HepG2 (cell line): ENCODE data around the gene TMEM217.

Source experiments
- GABPA ChIP-seq, 2 experiments: IDR thresholded peaks; 2 replicates each; pipeline ENCODE4 v1.6.1; 2011 to 2016; ENCODE audit warnings: low read depth in 2 of 2, low read length in 1 of 2, missing biosample characterization in 1 of 2, missing genetic modification characterization in 1 of 2
- GABPB1 ChIP-seq: IDR thresholded peaks from 2 replicates; pipeline ENCODE4 v1.6.1; 2016; ENCODE audit warnings: mild to moderate bottlenecking, missing genetic modification reagents, moderate library complexity, missing compliant biosample characterization
- NCOA1 ChIP-seq: sonication (generic); formaldehyde crosslinking; IDR thresholded peaks from 2 replicates; pipeline ENCODE4 v1.9.0; 2021; ENCODE audit warnings: missing genetic modification reagents
- NR2C2 ChIP-seq: sonication (generic); formaldehyde crosslinking; IDR thresholded peaks from 2 replicates; pipeline ENCODE4 v1.4.0; 2020; ENCODE audit warnings: missing genetic modification reagents, mild to moderate bottlenecking, moderate library complexity, borderline replicate concordance
- TF ChIP-seq, protein P1 (sequence below): sonication (generic); formaldehyde crosslinking; IDR thresholded peaks from 2 replicates; pipeline ENCODE4 v1.5.0; 2020; ENCODE audit warnings: mild to moderate bottlenecking, missing genetic modification reagents, moderate library complexity
- TF ChIP-seq, protein P2 (sequence below): IDR thresholded peaks from 2 replicates; pipeline ENCODE4 v1.6.1; 2012; ENCODE audit warnings: inconsistent platforms

DNA sequence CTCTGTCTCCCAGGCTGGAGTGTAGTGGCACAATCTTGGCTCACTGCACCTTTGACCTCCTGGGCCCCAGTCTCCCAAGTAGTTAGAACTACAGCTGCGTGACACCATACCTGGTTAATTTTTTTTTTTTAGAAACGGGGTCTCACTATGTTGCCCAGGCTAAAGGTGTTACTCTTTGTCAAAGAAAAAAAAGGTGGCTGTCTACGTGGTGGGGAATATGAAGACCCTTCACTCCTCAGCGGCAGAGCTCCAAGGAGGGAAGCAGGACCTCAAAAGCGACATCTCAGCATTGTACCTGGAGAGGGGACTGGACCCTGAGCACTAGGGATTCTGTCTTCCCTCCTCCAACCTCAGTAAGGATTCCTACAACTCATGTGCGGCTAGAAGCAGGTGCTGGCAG is 16.8 kb downstream of the TMEM217 start:
- TF ChIP-seq NR2C2, result no peak
- TF ChIP-seq, protein P1, sequence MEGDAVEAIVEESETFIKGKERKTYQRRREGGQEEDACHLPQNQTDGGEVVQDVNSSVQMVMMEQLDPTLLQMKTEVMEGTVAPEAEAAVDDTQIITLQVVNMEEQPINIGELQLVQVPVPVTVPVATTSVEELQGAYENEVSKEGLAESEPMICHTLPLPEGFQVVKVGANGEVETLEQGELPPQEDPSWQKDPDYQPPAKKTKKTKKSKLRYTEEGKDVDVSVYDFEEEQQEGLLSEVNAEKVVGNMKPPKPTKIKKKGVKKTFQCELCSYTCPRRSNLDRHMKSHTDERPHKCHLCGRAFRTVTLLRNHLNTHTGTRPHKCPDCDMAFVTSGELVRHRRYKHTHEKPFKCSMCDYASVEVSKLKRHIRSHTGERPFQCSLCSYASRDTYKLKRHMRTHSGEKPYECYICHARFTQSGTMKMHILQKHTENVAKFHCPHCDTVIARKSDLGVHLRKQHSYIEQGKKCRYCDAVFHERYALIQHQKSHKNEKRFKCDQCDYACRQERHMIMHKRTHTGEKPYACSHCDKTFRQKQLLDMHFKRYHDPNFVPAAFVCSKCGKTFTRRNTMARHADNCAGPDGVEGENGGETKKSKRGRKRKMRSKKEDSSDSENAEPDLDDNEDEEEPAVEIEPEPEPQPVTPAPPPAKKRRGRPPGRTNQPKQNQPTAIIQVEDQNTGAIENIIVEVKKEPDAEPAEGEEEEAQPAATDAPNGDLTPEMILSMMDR (CRISPR knock-in tag), result no peak
- no peak for TF ChIP-seq NCOA1 (CRISPR knock-in tag)
- TF ChIP-seq GABPB1 (CRISPR knock-in tag), result no peak
- TF ChIP-seq GABPA (IDR thresholded peaks at IDR 0.05; ENCODE audit: low read depth, low read length), result no peak
- TF ChIP-seq GABPA (CRISPR knock-in tag; IDR thresholded peaks at IDR 0.05; ENCODE audit: low read depth), result no peak
- TF ChIP-seq, protein P2, sequence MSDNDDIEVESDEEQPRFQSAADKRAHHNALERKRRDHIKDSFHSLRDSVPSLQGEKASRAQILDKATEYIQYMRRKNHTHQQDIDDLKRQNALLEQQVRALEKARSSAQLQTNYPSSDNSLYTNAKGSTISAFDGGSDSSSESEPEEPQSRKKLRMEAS, result no peak
